Smooth muscle cell of the brain vasculature (primary cell): ENCODE data around the gene TRAPPC2L.
"Not testable (repeated sequence)": the region's sequence is repeated elsewhere in the genome, so short reads cannot be mapped to it uniquely, and the experiment has no call there.

Source experiments
- DNase-seq: peaks from one replicate; pipeline ENCODE4 v3.0.0-alpha.2; 2012; ENCODE audit warnings: low read depth, low spot score

The TRAPPC2L gene

GRCh38 chr16:88818575-88818874 is 38.4 kb upstream of the TRAPPC2L start:
- no peak for DNase-seq

- DNase-seq: no peak
Measured at GRCh38 chr16:88819126-88819525, 37.8 kb upstream of the TRAPPC2L start.

GRCh38 chr16:88820385-88821025 is 36.4 kb upstream of the TRAPPC2L start:
- no peak for DNase-seq

GRCh38 chr16:88821168-88821850 is 35.6 kb upstream of the TRAPPC2L start:
- DNase-seq: no peak

GRCh38 chr16:88822281-88823040 is 34.5 kb upstream of the TRAPPC2L start:
- DNase-seq: no peak

GRCh38 chr16:88823646-88824045 is 33.3 kb upstream of the TRAPPC2L start:
- not testable (repeated sequence) for DNase-seq

GRCh38 chr16:88824256-88825077 is 32.5 kb upstream of the TRAPPC2L start:
- no peak for DNase-seq

- no peak for DNase-seq
Measured at GRCh38 chr16:88825146-88825545, 31.8 kb upstream of the TRAPPC2L start.

GRCh38 chr16:88826070-88826840 is 30.7 kb upstream of the TRAPPC2L start:
- no peak for DNase-seq

GRCh38 chr16:88827727-88828126 is 29.2 kb upstream of the TRAPPC2L start:
- DNase-seq: no peak

- DNase-seq: no peak
Measured at GRCh38 chr16:88828711-88829110, 28.2 kb upstream of the TRAPPC2L start.

- DNase-seq: no peak
Measured at GRCh38 chr16:88830258-88830657, 26.7 kb upstream of the TRAPPC2L start.

GRCh38 chr16:88830783-88831182 is 26.1 kb upstream of the TRAPPC2L start:
- DNase-seq: no peak

GRCh38 chr16:88831838-88832237 is 25.1 kb upstream of the TRAPPC2L start:
- DNase-seq: no peak

GRCh38 chr16:88833086-88833485 is 23.8 kb upstream of the TRAPPC2L start:
- no peak for DNase-seq

- no peak for DNase-seq
Measured at GRCh38 chr16:88834670-88835069, 22.3 kb upstream of the TRAPPC2L start.

- DNase-seq: no peak
Measured at GRCh38 chr16:88835383-88835782, 21.5 kb upstream of the TRAPPC2L start.

- no peak for DNase-seq
Measured at GRCh38 chr16:88835818-88836217, 21.1 kb upstream of the TRAPPC2L start.

- no peak for DNase-seq
Measured at GRCh38 chr16:88836791-88837190, 20.1 kb upstream of the TRAPPC2L start.

- DNase-seq: no peak
Measured at GRCh38 chr16:88837806-88838205, 19.1 kb upstream of the TRAPPC2L start.

GRCh38 chr16:88838566-88838965 is 18.4 kb upstream of the TRAPPC2L start:
- no peak for DNase-seq
